WTC11 (cell line): Measurements from ENCODE around the gene MUC4. TPM values are rescaled to one million over a fixed set of nuclear protein-coding genes. Genes with fewer than 3 reads are reported as not detected.

ENCODE experiments used
- ATAC-seq: fragments of 200-7000 bp; cut with Tn5 transposase; 2 replicates; pipeline ENCODE4 v1.10.0; 2021; ENCODE audit warnings: mild to moderate bottlenecking, moderate library complexity
- CTCF ChIA-PET: fragments of 300-600 bp; sonication (Branson Sonifier 250); formaldehyde crosslinking; loops from one replicate; lab custom pipeline; 2021; ENCODE audit warnings: antibody characterized with exemption; lab: Charles Lee
- POLR2A ChIA-PET: fragments of 350-600 bp; sonication (Branson Sonifier 250); formaldehyde crosslinking; loops from one replicate; lab custom pipeline; 2021; ENCODE audit warnings: antibody characterized with exemption; lab: Charles Lee
- DNase-seq: peaks from one replicate; pipeline ENCODE4 v3.0.0; 2021; ENCODE audit warnings: low spot score
- H3K27ac Mint-ChIP-seq: 2 replicates; pipeline ENCODE4 v1.8.0; 2021; ENCODE audit warnings: mixed read lengths
- H3K27me3 Mint-ChIP-seq: 2 replicates; pipeline ENCODE4 v1.8.0; 2021; ENCODE audit warnings: low read depth, mild to moderate bottlenecking, moderate library complexity, mixed read lengths
- H3K36me3 Mint-ChIP-seq: 2 replicates; pipeline ENCODE4 v1.8.0; 2021; ENCODE audit warnings: mixed read lengths
- H3K4me1 Mint-ChIP-seq: 2 replicates; pipeline ENCODE4 v1.8.0; 2022; ENCODE audit warnings: mixed read lengths
- H3K4me3 Mint-ChIP-seq: 2 replicates; pipeline ENCODE4 v1.8.0; 2021; ENCODE audit warnings: mild to moderate bottlenecking, moderate library complexity, mixed read lengths
- H3K9me3 Mint-ChIP-seq: 2 replicates; pipeline ENCODE4 v1.8.0; 2021; ENCODE audit warnings: mixed read lengths
- CBFB ChIP-seq: sonication (generic); formaldehyde crosslinking; IDR thresholded peaks from 2 replicates; pipeline ENCODE4 v1.8.1; 2022; ENCODE audit warnings: mild to moderate bottlenecking, low read depth, missing genetic modification reagents
- CREM ChIP-seq: sonication (generic); formaldehyde crosslinking; IDR thresholded peaks from 2 replicates; pipeline ENCODE4 v1.8.1; 2022; ENCODE audit warnings: mild to moderate bottlenecking, missing genetic modification reagents, moderate library complexity
- GTF2I ChIP-seq: fragments of 250-450 bp; sonication (Bioruptor Pico); conservative IDR thresholded peaks from 2 replicates; pipeline ENCODE4 v1.4.0; 2021; ENCODE audit warnings: mild to moderate bottlenecking
- MYBL2 ChIP-seq: sonication (generic); formaldehyde crosslinking; IDR thresholded peaks from 2 replicates; pipeline ENCODE4 v1.8.1; 2023; ENCODE audit warnings: mild to moderate bottlenecking, moderate library complexity, missing genetic modification reagents
- RELA ChIP-seq: sonication (generic); formaldehyde crosslinking; IDR thresholded peaks from 2 replicates; pipeline ENCODE4 v1.8.1; 2022; ENCODE audit warnings: missing genetic modification reagents, mild to moderate bottlenecking, borderline replicate concordance
- TP53 ChIP-seq: sonication (generic); formaldehyde crosslinking; IDR thresholded peaks from 2 replicates; pipeline ENCODE4 v1.8.1; 2023; ENCODE audit warnings: mild to moderate bottlenecking, missing genetic modification reagents
- USF2 ChIP-seq: sonication (generic); formaldehyde crosslinking; IDR thresholded peaks from 2 replicates; pipeline ENCODE4 v1.8.1; 2023; ENCODE audit warnings: mild to moderate bottlenecking, missing genetic modification reagents, moderate library complexity
- ZNF317 ChIP-seq: sonication (generic); formaldehyde crosslinking; IDR thresholded peaks from 2 replicates; pipeline ENCODE4 v1.8.1; 2023; ENCODE audit warnings: low read depth, mild to moderate bottlenecking, moderate library complexity, missing genetic modification reagents, borderline replicate concordance
- ZNF396 ChIP-seq: fragments of 250-450 bp; sonication (Bioruptor Pico); IDR thresholded peaks from 2 replicates; pipeline ENCODE4 v1.8.0; 2021; ENCODE audit warnings: mild to moderate bottlenecking, moderate library complexity, borderline replicate concordance
- ZNF416 ChIP-seq: fragments of 250-450 bp; sonication (Bioruptor Pico); IDR thresholded peaks from 2 replicates; pipeline ENCODE4 v1.9.0; 2021; ENCODE audit warnings: mild to moderate bottlenecking, inconsistent platforms
- ZNF423 ChIP-seq: fragments of 250-450 bp; sonication (Bioruptor Pico); IDR thresholded peaks from 2 replicates; pipeline ENCODE4 v2.1.2; 2022; ENCODE audit warnings: mild to moderate bottlenecking, moderate library complexity
- total RNA-seq: library from RNA; stranded (reverse); gene quantifications from 3 replicates; pipeline ENCODE4 v1.2.3, GENCODE V29; 2021
- TF ChIP-seq, protein P1 (sequence below): fragments of 250-450 bp; sonication (Bioruptor Pico); IDR thresholded peaks from 2 replicates; pipeline ENCODE4 v1.9.0; 2021; ENCODE audit warnings: mild to moderate bottlenecking
- TF ChIP-seq, protein P2 (sequence below): sonication (generic); formaldehyde crosslinking; IDR thresholded peaks from 2 replicates; pipeline ENCODE4 v1.8.0; 2022; ENCODE audit warnings: missing genetic modification reagents
- TF ChIP-seq, protein P3 (sequence below): fragments of 250-450 bp; sonication (Bioruptor Pico); IDR thresholded peaks from 2 replicates; pipeline ENCODE4 v1.9.0; 2021; ENCODE audit warnings: mild to moderate bottlenecking

MUC4 gene
- total RNA-seq, 1 experiment from 2014 or later: 2.1 TPM

- TF ChIP-seq ZNF396 (no peak), RELA (no peak)
Observed at GRCh38 chr3:195850857-195851543, 39.3 kb upstream of the MUC4 start (continued).

- POLR2A ChIA-PET: interaction anchor here (0.6 kb wide), 1 partner anchor 13 kb away, joined by 3 read pairs; no protein-coding TSS in a partner anchor
- peaks cover 12% of the 10 kb centered on the region for H3K4me1 Mint-ChIP-seq
- H3K4me3 Mint-ChIP-seq: no peak overlapping the region
- H3K27me3 Mint-ChIP-seq: 0 out of 2 replicates have a peak, but pooled peaks cover 4% of the 10 kb centered on the region
- CTCF ChIA-PET: interaction anchor here (0.9 to 3.0 kb wide), 18 partner anchors 9 to 578 kb away, joined by 3 to 37 read pairs (median 10); partner anchors contain the start of genes MUC4 and XXYLT1
- H3K27ac Mint-ChIP-seq: no peak overlapping the region
- H3K9me3 Mint-ChIP-seq: no peaks in the 10 kb centered on the region
- H3K36me3 Mint-ChIP-seq: no peaks in the 10 kb centered on the region
- DNase-seq: no peak
- TF ChIP-seq USF2 (CRISPR knock-in tag): no peak
- TF ChIP-seq TP53 (CRISPR knock-in tag): no peak
- TF ChIP-seq CREM (CRISPR knock-in tag): no peak
- TF ChIP-seq CBFB (CRISPR knock-in tag): no peak
- TF ChIP-seq RELA: no peak
- TF ChIP-seq, protein P1, sequence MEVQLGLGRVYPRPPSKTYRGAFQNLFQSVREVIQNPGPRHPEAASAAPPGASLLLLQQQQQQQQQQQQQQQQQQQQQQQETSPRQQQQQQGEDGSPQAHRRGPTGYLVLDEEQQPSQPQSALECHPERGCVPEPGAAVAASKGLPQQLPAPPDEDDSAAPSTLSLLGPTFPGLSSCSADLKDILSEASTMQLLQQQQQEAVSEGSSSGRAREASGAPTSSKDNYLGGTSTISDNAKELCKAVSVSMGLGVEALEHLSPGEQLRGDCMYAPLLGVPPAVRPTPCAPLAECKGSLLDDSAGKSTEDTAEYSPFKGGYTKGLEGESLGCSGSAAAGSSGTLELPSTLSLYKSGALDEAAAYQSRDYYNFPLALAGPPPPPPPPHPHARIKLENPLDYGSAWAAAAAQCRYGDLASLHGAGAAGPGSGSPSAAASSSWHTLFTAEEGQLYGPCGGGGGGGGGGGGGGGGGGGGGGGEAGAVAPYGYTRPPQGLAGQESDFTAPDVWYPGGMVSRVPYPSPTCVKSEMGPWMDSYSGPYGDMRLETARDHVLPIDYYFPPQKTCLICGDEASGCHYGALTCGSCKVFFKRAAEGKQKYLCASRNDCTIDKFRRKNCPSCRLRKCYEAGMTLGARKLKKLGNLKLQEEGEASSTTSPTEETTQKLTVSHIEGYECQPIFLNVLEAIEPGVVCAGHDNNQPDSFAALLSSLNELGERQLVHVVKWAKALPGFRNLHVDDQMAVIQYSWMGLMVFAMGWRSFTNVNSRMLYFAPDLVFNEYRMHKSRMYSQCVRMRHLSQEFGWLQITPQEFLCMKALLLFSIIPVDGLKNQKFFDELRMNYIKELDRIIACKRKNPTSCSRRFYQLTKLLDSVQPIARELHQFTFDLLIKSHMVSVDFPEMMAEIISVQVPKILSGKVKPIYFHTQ: no peak
- no peak for TF ChIP-seq ZNF416
- TF ChIP-seq ZNF423: no peak
- TF ChIP-seq ZNF317: no peak
- no peak for TF ChIP-seq MYBL2 (CRISPR knock-in tag)
- no peak for ATAC-seq
Observed at GRCh38 chr3:195849322-195850074, 37.8 kb upstream of the MUC4 start.

DNA sequence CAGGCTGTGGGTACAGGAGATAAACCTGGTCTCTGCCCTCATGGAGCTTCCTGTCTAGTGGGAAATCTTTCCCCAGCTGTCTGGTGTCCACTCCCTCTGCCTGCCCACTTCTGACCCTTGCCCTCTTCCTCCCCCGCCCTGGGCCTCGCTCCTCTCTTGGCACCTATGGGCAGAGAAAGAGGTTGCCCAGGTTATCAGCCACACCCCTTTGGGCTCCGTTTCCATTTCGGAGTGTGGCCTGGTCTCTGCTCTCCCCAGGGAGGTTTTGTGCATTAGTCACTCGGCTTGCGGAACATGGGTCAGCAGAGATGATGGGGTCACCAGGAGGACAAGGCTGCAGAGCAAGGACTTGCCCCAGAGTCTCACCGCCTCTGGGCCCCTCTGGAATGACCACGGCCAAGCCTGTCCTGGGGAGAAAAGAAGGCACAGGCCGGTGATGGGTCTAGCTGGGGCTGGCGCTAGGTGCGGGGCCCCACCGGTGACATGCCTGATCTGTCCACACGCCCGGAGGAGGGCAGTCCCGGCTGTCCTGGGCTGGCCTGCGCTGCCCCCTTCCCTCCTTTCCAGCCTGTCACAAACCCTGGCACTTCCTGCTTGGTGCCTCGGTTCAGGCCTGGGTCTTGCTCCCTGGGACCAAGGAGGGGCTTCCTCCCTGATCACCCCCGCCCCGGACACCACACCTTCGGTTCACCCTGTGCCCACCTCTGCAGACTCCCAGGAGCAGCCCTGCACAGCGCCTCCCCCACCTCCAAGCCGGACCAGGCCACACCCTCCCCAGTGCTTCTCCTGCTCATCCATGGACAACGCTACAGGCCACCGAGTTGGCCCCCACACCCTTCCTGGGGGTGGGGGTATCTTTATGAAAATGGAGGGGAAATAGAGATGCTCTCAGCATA, 35.6 kb upstream of the MUC4 start:
- Mint-ChIP-seq H3K4me1 (peaks cover 5% of the 10 kb centered on the region; the same call in 1 of the 2 replicates), H3K27me3 (0 out of 2 replicates have a peak, but pooled peaks cover 4% of the 10 kb centered on the region), H3K9me3 (no peaks in the 10 kb centered on the region), H3K36me3 (no peaks in the 10 kb centered on the region), H3K27ac (no peak overlapping the region), H3K4me3 (no peak overlapping the region)
- CTCF ChIA-PET: interaction anchor here (1.4 kb wide), 1 partner anchor 100 kb away, joined by 3 read pairs; no protein-coding TSS in a partner anchor
- TF ChIP-seq, protein P2, sequence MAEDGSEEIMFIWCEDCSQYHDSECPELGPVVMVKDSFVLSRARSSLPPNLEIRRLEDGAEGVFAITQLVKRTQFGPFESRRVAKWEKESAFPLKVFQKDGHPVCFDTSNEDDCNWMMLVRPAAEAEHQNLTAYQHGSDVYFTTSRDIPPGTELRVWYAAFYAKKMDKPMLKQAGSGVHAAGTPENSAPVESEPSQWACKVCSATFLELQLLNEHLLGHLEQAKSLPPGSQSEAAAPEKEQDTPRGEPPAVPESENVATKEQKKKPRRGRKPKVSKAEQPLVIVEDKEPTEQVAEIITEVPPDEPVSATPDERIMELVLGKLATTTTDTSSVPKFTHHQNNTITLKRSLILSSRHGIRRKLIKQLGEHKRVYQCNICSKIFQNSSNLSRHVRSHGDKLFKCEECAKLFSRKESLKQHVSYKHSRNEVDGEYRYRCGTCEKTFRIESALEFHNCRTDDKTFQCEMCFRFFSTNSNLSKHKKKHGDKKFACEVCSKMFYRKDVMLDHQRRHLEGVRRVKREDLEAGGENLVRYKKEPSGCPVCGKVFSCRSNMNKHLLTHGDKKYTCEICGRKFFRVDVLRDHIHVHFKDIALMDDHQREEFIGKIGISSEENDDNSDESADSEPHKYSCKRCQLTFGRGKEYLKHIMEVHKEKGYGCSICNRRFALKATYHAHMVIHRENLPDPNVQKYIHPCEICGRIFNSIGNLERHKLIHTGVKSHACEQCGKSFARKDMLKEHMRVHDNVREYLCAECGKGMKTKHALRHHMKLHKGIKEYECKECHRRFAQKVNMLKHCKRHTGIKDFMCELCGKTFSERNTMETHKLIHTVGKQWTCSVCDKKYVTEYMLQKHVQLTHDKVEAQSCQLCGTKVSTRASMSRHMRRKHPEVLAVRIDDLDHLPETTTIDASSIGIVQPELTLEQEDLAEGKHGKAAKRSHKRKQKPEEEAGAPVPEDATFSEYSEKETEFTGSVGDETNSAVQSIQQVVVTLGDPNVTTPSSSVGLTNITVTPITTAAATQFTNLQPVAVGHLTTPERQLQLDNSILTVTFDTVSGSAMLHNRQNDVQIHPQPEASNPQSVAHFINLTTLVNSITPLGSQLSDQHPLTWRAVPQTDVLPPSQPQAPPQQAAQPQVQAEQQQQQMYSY (CRISPR knock-in tag): 0 out of 2 replicates have a peak, but pooled peaks have one; percentile 11
- TF ChIP-seq GTF2I: no peak
- TF ChIP-seq, protein P3, sequence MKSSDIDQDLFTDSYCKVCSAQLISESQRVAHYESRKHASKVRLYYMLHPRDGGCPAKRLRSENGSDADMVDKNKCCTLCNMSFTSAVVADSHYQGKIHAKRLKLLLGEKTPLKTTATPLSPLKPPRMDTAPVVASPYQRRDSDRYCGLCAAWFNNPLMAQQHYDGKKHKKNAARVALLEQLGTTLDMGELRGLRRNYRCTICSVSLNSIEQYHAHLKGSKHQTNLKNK (CRISPR knock-in tag): no peak
- ATAC-seq (no peak), DNase-seq (no peak)
- POLR2A ChIA-PET: no interaction called here
